ENCODE data around the gene GPX4. TPM values are rescaled to one million over a fixed set of nuclear protein-coding genes. Genes with fewer than 3 reads are reported as not detected.
A peak's percentile ranks its signal among the peaks of the same experiment; 100 is the strongest.

The GPX4 gene
- total RNA-seq, 1 experiment from 2014 or later = 232 TPM

DNA sequence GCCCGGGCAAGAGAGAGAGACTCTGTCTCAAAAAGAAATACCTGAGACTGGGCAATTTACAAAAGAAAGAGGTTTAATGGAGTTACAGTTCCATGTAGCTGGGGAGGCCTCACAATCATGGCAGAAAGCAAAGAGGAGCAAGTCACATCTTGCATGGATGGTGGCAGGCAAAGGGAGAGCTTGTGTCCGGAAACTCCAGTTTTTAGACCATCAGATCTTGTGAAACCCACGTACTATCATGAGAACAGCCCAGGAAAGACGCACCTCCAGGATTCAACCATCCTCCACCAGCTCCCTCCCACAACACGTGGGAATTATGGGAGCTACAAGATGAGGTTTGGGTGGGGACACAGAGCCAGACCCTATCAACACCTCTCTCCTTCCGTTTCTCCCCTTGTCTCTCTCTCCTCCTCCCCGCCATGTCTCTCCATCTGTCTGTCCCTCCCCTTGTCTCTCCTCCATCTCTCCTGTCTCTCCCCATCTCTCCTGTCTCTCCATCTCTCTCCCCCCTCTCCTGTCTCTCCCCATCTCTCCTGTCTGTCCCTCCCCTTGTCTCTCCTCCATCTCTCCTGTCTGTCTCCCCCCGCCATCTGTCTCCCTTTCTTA lies 18.6 kb upstream of the GPX4 start:
- DNase-seq = no peak
- H3K4me3 ChIP-seq = no peak overlapping the region
- H3K4me1 ChIP-seq = peaks cover 8% of the 10 kb centered on the region; the same call in 1 of the 2 replicates
- no peak overlapping the region for H3K27ac ChIP-seq
- H3K36me3 ChIP-seq = peaks cover 10% of the 10 kb centered on the region; the same call in 1 of the 2 replicates
- H3K27me3 ChIP-seq = no peaks in the 10 kb centered on the region
- H3K9me3 ChIP-seq (replicated peaks) = no peaks in the 10 kb centered on the region

DNA sequence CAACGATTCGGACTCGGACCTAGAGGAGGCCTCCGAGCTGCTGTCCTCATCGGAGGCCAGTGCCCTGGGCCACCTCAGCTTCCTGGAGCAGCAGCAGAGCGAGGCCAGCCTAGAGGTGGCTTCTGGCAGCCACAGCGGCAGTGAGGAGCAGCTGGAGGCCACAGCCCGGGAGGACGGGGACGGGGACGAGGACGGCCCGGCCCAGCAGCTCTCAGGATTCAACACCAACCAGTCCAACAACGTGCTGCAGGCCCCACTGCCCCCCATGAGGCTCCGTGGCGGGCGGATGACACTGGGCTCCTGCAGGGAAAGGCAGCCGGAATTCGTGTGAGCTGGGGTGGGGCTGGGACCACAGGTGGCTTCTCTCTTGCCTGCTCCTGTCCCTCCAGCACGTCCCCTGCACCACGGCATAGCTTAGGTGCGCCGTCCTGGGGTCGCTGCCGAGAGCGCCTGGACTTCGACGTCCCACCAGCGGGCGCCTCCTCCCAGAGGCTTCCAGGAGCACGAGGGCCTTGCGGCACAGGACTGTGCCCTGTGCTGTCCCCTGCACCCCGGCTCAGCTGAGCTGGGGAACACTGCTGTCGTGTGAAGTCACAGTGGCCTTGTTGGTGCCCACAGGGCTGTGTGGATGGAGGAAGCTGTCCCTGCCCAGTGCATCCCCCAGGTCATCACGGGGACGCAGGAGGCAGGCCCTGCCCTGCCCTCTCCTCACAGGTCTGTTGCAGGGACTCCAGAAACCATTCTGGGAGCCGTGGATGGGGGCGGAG lies 17.9 kb upstream of the GPX4 start:
- DNase-seq = peak in 1 of 2 experiments; percentile 46
- Histone ChIP-seq H3K9me3 (replicated peaks) (no peaks in the 10 kb centered on the region), H3K4me3 (no peak overlapping the region), H3K27me3 (no peaks in the 10 kb centered on the region), H3K36me3 (peaks cover 13% of the 10 kb centered on the region), H3K27ac (peak overlapping the region; percentile 39), H3K4me1 (peaks cover 8% of the 10 kb centered on the region; the same call in 1 of the 2 replicates)

DNA sequence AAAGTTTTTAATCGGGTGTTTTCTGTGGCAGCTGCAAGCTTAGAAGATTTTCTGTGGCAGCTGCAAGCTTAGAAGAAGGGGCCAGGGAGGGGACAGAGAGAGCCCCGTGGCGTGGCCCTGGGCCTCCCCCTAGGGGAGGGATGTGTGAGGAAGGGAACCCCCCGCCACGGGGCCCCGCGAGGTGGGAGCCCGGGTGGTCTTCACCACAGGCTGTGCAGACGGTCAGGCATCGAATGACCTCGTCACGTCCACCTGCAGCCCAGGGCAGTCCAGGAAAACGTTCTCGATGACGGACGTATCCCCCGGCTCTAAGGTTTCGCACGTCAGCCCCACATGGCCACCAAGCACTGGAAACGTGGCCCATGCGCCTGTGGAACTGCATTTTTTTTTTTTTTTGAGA lies 17.2 kb upstream of the GPX4 start:
- Histone ChIP-seq H3K27me3 (no peaks in the 10 kb centered on the region), H3K27ac (peak overlapping the region; percentile 39), H3K4me3 (no peak overlapping the region), H3K9me3 (replicated peaks) (no peaks in the 10 kb centered on the region), H3K36me3 (peaks cover 19% of the 10 kb centered on the region), H3K4me1 (peaks cover 8% of the 10 kb centered on the region; the same call in 1 of the 2 replicates)
- DNase-seq = peak; percentile 66 to 72

DNA sequence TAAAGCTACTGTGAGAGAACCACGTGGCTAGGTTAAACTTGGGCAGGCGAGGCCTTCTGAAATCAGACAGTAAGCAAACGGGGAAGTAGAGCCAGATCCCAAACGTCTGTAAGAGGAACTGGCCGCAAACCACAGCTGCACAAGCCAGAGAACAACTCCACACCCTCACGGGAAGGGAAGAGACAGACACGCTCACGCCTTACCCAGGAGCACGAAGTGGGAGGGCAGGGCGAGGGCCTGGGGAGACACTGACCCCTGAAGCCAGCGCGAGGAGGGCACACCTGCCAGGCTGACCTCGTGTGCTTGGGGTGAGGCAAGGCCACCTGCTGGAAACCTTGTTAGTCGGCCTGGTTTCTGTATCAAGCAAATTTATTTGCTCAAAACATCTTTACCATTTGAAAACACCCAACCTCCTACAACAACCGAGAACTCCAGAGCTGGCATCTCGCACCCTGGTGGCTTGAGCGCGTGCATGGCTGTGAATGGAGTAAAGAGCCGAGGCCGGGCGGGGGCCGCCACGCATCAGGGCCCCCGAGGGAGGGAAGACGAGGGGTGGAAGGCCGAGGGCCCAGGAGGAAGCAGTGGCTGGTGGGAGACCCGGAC lies 15.9 kb upstream of the GPX4 start:
- Histone ChIP-seq H3K9me3 (replicated peaks) (no peaks in the 10 kb centered on the region), H3K4me1 (peaks cover 8% of the 10 kb centered on the region; the same call in 1 of the 2 replicates), H3K4me3 (no peak overlapping the region), H3K36me3 (peaks cover 27% of the 10 kb centered on the region), H3K27me3 (no peaks in the 10 kb centered on the region), H3K27ac (no peak overlapping the region)
- no peak for DNase-seq

DNA sequence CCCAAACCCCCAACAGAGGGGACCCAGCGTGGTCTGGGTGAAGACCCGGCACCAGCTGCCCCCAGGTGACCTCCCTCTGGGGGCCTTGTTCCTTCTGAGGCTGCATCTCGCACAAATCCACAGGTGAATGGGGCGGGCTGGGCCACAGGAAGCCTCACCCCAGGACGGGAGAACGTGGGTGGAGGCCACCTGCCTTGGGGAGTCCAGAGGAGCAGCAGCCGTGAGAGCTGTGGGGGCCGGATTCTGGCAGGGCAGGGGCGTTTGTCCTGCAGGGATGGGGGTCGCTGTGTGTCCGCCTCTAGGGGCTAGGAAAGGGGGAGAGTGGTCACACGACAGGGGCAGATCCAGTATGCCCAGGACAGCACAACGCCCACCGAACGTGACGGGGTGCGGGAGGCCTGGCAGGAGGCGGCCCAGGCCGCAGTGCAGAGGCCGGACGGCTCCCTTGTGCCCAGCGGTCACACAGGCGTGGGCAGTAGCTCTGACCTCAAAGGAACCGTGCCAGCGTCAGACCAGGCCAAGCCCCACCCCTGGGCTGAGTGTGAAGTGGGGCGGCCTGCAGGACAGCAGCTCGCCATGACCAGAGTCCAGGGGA lies 15.3 kb upstream of the GPX4 start:
- Histone ChIP-seq H3K4me3 (no peak overlapping the region), H3K27ac (no peak overlapping the region), H3K36me3 (peaks cover 30% of the 10 kb centered on the region), H3K4me1 (peaks cover 8% of the 10 kb centered on the region; the same call in 1 of the 2 replicates), H3K27me3 (no peaks in the 10 kb centered on the region), H3K9me3 (replicated peaks) (no peaks in the 10 kb centered on the region)
- no peak for DNase-seq

DNA sequence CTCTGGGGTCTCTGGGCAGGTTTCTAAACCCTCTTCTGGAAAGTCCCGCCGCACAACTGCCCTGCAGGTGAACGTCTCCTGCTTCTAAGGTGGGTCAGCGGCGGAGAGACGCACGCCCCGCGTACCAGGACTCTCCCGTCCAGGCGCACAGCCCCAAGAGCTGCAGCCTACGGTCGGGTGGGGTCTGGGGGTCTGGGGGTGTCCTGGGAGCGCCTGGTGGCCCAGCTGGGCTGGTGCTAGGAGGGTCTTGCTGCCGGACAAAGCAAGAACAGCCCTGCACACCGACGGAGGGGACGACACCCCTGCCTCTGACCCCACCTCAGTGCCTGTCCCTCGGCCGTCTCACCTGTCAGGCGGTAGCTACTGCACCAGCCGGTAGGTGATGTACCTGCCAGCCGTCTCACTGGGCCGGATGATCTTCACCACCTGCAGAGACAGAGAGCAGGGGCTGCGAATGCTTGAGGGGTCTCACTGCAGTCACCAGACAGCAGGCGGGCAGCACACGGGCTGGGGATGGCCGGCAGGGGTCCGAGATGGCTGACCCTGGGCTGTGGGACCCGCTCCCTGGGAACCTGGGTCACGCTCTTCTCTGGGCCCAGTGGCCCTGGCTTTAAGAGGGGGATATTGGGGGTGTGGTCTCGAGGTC lies 14.5 kb upstream of the GPX4 start:
- no peaks in the 10 kb centered on the region for H3K27me3 ChIP-seq
- no peak overlapping the region for H3K4me3 ChIP-seq
- H3K4me1 ChIP-seq = peaks cover 8% of the 10 kb centered on the region; the same call in 1 of the 2 replicates
- H3K36me3 ChIP-seq = peaks cover 33% of the 10 kb centered on the region
- no peaks in the 10 kb centered on the region for H3K9me3 ChIP-seq (replicated peaks)
- no peak for DNase-seq
- no peak overlapping the region for H3K27ac ChIP-seq

DNA sequence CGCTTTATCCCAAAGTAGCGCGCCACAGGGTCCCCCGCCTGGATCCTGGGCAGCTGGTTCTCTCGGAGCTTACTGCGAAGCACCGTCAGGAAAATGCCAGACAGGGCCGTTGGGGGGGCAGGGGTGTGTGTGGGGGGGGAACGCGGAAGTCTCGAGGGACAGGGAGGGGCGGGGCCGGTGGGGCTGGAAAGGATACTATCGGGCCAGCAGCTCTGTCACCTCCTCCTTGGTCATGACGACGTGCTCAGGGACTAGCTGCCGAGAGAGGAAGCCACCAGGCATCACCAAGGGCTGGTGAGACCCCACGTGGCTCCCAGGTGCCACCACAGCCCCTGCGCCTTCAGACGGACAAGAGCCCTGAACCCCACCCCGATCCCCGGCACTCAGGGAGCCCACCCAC lies 13.9 kb upstream of the GPX4 start:
- H3K9me3 ChIP-seq (replicated peaks) = no peaks in the 10 kb centered on the region
- no peak overlapping the region for H3K27ac ChIP-seq
- no peaks in the 10 kb centered on the region for H3K27me3 ChIP-seq
- H3K4me1 ChIP-seq = peaks cover 8% of the 10 kb centered on the region; the same call in 1 of the 2 replicates
- H3K36me3 ChIP-seq = peaks cover 33% of the 10 kb centered on the region
- no peak for DNase-seq
- no peak overlapping the region for H3K4me3 ChIP-seq

DNA sequence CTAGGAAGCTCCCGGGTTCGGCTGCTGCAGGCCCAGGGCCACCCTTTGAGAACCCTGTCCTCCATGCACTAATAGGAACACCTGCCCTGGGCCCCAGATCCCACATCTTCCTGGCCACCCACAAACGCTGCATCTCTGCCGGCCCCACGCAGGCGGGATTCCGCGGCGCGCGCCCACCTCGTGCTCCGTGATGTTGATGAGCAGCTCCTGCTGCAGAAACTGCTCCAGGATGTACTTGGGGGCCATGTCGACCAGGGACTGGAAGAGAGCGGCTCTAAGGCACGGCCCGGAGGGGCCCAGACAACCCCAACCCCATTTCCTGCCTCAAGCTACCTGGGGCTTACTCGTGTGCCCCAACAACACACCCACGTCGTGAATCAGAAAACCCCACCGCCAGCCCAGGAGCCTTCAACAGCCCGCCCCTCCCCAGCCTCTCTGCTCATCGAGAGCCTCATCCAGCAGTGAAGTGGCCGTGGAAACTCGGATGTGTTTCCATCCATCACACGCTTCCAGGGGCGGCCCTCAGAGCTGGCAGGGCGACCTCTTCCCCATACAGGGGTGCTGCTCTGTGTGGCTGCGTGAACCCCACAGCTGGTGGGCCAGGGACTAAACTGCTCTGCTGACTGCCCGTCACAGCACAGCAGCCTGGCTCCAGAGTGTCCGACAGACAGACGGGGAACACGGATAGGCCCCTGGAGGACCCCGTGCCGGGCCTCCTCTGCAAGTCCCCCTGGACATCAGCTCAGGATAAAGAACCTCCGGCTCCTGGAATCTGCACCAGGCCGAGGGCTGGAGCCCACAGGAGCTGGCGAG lies 12.9 kb upstream of the GPX4 start:
- Histone ChIP-seq H3K9me3 (replicated peaks) (no peaks in the 10 kb centered on the region), H3K36me3 (peaks cover 33% of the 10 kb centered on the region), H3K27me3 (no peaks in the 10 kb centered on the region), H3K4me3 (no peak overlapping the region), H3K4me1 (peaks cover 7% of the 10 kb centered on the region; the same call in 1 of the 2 replicates), H3K27ac (no peak overlapping the region)
- no peak for DNase-seq

DNA sequence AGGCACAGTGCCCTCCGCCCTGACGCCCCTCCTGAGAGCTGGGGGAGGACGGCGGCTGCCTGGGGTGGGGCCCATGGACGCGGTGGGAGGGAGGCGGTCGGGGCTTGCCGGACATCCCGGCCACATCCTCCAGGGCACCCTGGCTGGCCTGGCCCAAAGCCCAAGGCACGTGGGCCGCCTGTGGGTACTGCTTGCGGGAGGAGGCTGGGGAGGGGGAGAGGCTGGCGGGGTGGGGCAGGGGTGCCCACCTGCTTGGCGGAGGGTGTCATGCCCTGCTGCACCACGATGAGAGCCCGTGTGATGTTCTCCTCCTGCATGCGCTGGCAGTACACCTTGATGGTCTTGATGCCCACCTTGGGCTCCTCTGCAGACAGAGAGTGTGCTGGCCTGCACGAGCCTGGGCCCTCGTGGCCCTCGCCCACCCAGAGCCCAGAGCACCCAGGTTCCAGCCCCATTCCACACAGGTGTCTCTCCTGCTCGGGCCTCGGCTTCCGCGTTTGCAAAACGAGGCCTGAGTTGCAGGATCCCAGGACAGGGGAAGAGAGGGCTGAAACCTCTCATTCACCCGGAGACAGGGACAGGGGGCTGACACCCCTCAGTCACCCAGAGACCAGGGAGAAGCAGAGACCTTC lies 12.1 kb upstream of the GPX4 start:
- no peaks in the 10 kb centered on the region for H3K9me3 ChIP-seq (replicated peaks)
- H3K27ac ChIP-seq = no peak overlapping the region
- no peaks in the 10 kb centered on the region for H3K27me3 ChIP-seq
- H3K4me1 ChIP-seq = peaks cover under 1% of the 10 kb centered on the region; the same call in 1 of the 2 replicates
- DNase-seq = no peak
- peaks cover 33% of the 10 kb centered on the region for H3K36me3 ChIP-seq
- H3K4me3 ChIP-seq = no peak overlapping the region

DNA sequence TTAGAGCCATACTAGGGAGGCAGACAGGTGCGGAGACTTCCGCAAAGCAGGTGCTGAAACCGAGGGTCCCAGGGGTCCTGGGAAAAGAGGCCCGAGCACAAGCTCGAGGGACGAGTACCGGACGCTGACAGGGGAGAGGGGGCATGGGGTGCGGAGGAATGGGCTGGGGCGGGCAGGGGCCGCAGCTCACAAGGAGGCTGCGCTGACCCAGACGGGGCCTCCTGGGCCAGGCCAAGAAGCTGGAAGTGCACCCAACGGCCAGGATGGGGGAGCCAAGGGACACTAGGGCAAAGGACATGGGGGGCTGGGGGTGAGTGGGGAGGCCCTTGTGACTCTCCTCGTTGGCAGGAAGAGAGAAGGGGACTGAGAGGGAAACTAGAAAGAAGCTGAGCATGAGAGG lies 10.5 kb upstream of the GPX4 start:
- no peak overlapping the region for H3K27ac ChIP-seq
- H3K27me3 ChIP-seq = no peaks in the 10 kb centered on the region
- no peak overlapping the region for H3K4me3 ChIP-seq
- H3K36me3 ChIP-seq = peaks cover 24% of the 10 kb centered on the region
- H3K4me1 ChIP-seq = no peaks in the 10 kb centered on the region
- no peak for DNase-seq
- H3K9me3 ChIP-seq (replicated peaks) = no peaks in the 10 kb centered on the region

DNA sequence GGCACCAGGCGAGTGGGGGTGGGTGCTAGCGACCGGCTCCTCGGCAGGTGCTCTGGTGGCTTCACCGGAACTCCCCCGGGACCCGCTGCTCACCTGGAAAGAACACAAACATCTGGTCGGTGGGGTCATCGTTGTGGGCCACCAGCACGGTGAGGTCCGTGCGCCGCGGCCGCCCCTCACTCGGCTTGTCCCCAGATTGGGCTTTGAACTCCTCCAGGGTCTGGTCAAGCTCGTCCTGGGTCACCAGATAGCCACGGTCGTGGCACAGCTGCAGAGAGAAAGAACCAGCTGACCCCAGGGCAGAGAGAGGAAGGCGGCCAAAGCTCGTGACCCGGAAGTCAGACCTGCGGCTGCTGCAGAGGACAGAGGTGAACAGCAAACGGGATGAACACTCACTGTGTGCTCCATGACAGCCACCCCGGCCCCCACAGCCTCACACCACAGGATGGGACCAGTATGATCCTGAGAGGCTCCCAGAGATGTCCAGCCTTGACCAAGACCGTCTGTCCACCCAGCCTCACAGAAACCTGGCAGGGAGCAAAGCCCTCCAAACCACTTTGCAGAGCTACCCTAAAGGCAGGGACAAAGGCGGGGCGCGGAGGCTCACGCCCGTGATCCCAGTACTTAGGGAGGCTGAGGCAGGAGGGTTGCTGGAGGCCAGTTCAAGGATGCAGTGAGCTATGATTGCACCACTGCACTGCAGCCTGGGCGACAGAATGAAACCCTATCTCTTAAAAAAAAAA lies 9.8 kb upstream of the GPX4 start:
- no peaks in the 10 kb centered on the region for H3K27me3 ChIP-seq
- H3K4me3 ChIP-seq = peak overlapping the region; percentile 74
- H3K4me1 ChIP-seq = no peaks in the 10 kb centered on the region
- no peak overlapping the region for H3K27ac ChIP-seq
- H3K36me3 ChIP-seq = peaks cover 23% of the 10 kb centered on the region
- DNase-seq = no peak
- H3K9me3 ChIP-seq (replicated peaks) = no peaks in the 10 kb centered on the region

DNA sequence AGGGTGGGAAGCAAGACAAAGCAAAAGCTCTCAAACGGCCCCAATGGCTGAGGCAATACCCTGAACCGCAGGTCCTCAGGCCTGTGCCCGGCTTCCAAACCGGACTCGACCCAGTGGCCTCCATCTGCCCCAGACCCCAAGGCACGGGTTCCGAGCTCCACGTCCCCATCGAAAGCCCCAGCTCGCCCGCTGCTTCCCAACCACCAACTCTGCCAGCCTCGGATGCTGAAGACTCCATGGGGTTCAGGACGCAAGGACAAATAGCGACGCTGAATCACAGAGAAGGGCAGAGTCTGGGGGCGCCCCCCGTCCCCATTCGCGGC lies 9.2 kb upstream of the GPX4 start:
- no peaks in the 10 kb centered on the region for H3K9me3 ChIP-seq (replicated peaks)
- H3K27ac ChIP-seq = peak overlapping the region; percentile 28; the same call in 1 of the 2 replicates
- H3K4me3 ChIP-seq = peak overlapping the region; percentile 74
- no peaks in the 10 kb centered on the region for H3K4me1 ChIP-seq
- H3K36me3 ChIP-seq = peaks cover 23% of the 10 kb centered on the region
- H3K27me3 ChIP-seq = no peaks in the 10 kb centered on the region
- DNase-seq = no peak
